PC-3 (cell line): ENCODE data around the gene AMELX.

Experiments used
- EZH2phosphoT487 ChIP-seq: fragments of 300-600 bp; sonication (generic); IDR thresholded peaks from 2 replicates; pipeline ENCODE4 v1.6.1; 2018; ENCODE audit warnings: mild to moderate bottlenecking, antibody characterized with exemption, low read length, borderline replicate concordance
- TF ChIP-seq, protein P1 (sequence below): fragments of 300-600 bp; sonication (generic); conservative IDR thresholded peaks from 2 replicates; pipeline ENCODE4 v1.5.1; 2017; ENCODE audit warnings: antibody characterized with exemption, low read depth, mild to moderate bottlenecking, low read length

- TF ChIP-seq, protein P1, sequence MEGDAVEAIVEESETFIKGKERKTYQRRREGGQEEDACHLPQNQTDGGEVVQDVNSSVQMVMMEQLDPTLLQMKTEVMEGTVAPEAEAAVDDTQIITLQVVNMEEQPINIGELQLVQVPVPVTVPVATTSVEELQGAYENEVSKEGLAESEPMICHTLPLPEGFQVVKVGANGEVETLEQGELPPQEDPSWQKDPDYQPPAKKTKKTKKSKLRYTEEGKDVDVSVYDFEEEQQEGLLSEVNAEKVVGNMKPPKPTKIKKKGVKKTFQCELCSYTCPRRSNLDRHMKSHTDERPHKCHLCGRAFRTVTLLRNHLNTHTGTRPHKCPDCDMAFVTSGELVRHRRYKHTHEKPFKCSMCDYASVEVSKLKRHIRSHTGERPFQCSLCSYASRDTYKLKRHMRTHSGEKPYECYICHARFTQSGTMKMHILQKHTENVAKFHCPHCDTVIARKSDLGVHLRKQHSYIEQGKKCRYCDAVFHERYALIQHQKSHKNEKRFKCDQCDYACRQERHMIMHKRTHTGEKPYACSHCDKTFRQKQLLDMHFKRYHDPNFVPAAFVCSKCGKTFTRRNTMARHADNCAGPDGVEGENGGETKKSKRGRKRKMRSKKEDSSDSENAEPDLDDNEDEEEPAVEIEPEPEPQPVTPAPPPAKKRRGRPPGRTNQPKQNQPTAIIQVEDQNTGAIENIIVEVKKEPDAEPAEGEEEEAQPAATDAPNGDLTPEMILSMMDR = no peak
- no peak for TF ChIP-seq EZH2phosphoT487
Observed at GRCh38 chrX:11257711-11258110, 35.5 kb upstream of the AMELX start.
